Upper lobe of left lung (tissue), 4 donors: ENCODE measurements around the gene GLIPR2.

Source experiments
- CTCF ChIP-seq, 6 experiments: fragments of 450-650 bp in 4 of 6; fragments of 200-600 bp in 2 of 6; sonication (generic) in 2 of 6; IDR thresholded peaks; one replicate each; pipeline ENCODE4 v1.5.1; 2016 to 2019; ENCODE audit warnings: antibody characterized with exemption in 6 of 6
- EP300 ChIP-seq, 4 donors: sonication (generic); formaldehyde crosslinking; IDR thresholded peaks; one replicate each; pipeline ENCODE4 v1.5.1; 2017; ENCODE audit warnings: antibody characterized with exemption in 4 of 4, control low read depth in 2 of 4
- POLR2A ChIP-seq, 4 donors: fragments of 450-650 bp; IDR thresholded peaks; one replicate each; pipeline ENCODE4 v1.5.1; 2016 to 2017; ENCODE audit warnings: antibody characterized with exemption in 4 of 4, mild to moderate bottlenecking in 2 of 4
- POLR2AphosphoS5 ChIP-seq, 2 donors: sonication (generic); formaldehyde crosslinking; IDR thresholded peaks; one replicate each; pipeline ENCODE4 v1.5.1; 2017; ENCODE audit warnings: antibody characterized with exemption in 2 of 2

GRCh38 chr9:36109071-36109470 is 27.5 kb upstream of the GLIPR2 start:
- no peak for TF ChIP-seq POLR2AphosphoS5 (IDR thresholded peaks at IDR 0.05)
- no peak for TF ChIP-seq CTCF (IDR thresholded peaks at IDR 0.05)
- TF ChIP-seq POLR2A (IDR thresholded peaks at IDR 0.05), result no peak
- no peak for TF ChIP-seq EP300 (IDR thresholded peaks at IDR 0.05)
